HCT116 (cell line): ENCODE measurements around the gene MAP3K5. TPM values are rescaled to one million over a fixed set of nuclear protein-coding genes. Genes with fewer than 3 reads are reported as not detected.

ENCODE experiments used
- ATAC-seq: fragments of 200-7000 bp; cut with Tn5 transposase; 2 replicates; pipeline ENCODE4 v1.9.1; 2020; ENCODE audit warnings: mild to moderate bottlenecking, moderate library complexity
- BruUV-seq: library from RNA; stranded (reverse); fragments of 400-500 nt; replicated peaks from 2 replicates; lab custom pipeline; 2021; lab: Mats Ljungman, UMichigan
- CTCF ChIA-PET: fragments of 300-600 bp; sonication (Branson Sonifier 250); formaldehyde crosslinking; loops from one replicate; lab custom pipeline; 2021; ENCODE audit warnings: antibody characterized with exemption; lab: Charles Lee
- POLR2A ChIA-PET: fragments of 300-600, 350-600 bp; sonication (Branson Sonifier 250); formaldehyde crosslinking; loops from one replicate; lab custom pipeline; 2021; ENCODE audit warnings: antibody characterized with exemption; lab: Charles Lee
- RAD21 ChIA-PET, 2 experiments: fragments of 300-600 bp; sonication (Branson Sonifier 250); formaldehyde crosslinking; loops; one replicate each; lab custom pipeline; 2023; ENCODE audit warnings: low total read pairs in 2 of 2; ENCODE audit not compliant: uncharacterized antibody in 2 of 2, unreplicated experiment in 2 of 2, low non-redundant PET in 1 of 2; lab: Charles Lee
- DNase-seq: peaks from one replicate; pipeline ENCODE4 v3.0.0-alpha.2; 2010; ENCODE audit warnings: low read depth, low spot score
- H2AFZ ChIP-seq: fragments of 200-600 bp; shearing (Covaris generic), sonication (generic); 2 replicates; pipeline ENCODE4 v1.6.1; 2017; ENCODE audit warnings: low read depth, mixed run types, mixed read lengths, antibody characterized with exemption, low read length; ENCODE audit not compliant: poor library complexity, severe bottlenecking
- H3K27ac ChIP-seq: 2 replicates; pipeline ENCODE4 v1.5.1; 2012; ENCODE audit warnings: low read depth, low read length
- H3K27me3 ChIP-seq: fragments of 200-600 bp; sonication (generic); 2 replicates; pipeline ENCODE4 v1.6.1; 2016; ENCODE audit warnings: mixed run types, low read length, mixed read lengths; ENCODE audit not compliant: insufficient read depth
- H3K36me3 ChIP-seq, 2 experiments: fragments of 200-500 bp in 1 of 2; fragments of 200-600 bp in 1 of 2; sonication (Bioruptor generic) in 1 of 2; sonication (generic) in 1 of 2; 2 replicates each; pipeline versions ENCODE4 v1.5.1 to v1.6.1; 2014 to 2016; ENCODE audit warnings: low read length in 2 of 2, inconsistent platforms in 1 of 2, mixed read lengths in 1 of 2, mixed run types in 1 of 2; ENCODE audit not compliant: insufficient read depth in 2 of 2, control insufficient read depth in 1 of 2
- H3K4me1 ChIP-seq, 2 experiments: fragments of 200-600 bp in 1 of 2; sonication (generic) in 1 of 2; 2 replicates each; pipeline versions ENCODE4 v1.5.1 to v1.6.1; 2012 to 2017; ENCODE audit warnings: low read length in 2 of 2, inconsistent platforms in 1 of 2, mild to moderate bottlenecking in 1 of 2, mixed read lengths in 1 of 2, mixed run types in 1 of 2, moderate library complexity in 1 of 2; ENCODE audit not compliant: insufficient read depth in 2 of 2, control insufficient read depth in 1 of 2
- H3K4me2 ChIP-seq: fragments of 200-600 bp; sonication (generic); 2 replicates; pipeline ENCODE4 v1.6.1; 2017; ENCODE audit warnings: mixed run types, low read length, mixed read lengths
- H3K4me3 ChIP-seq, 2 experiments: fragments of 200-600 bp in 1 of 2; sonication (generic) in 1 of 2; replicated peaks in 1 of 2; 2 replicates each; pipeline ENCODE4 v1.5.1; 2011 to 2016; ENCODE audit warnings: low read length in 2 of 2, control low read depth in 1 of 2, low read depth in 1 of 2, mild to moderate bottlenecking in 1 of 2, mixed read lengths in 1 of 2, mixed run types in 1 of 2
- H3K79me2 ChIP-seq: fragments of 200-600 bp; sonication (generic); 2 replicates; pipeline ENCODE4 v1.6.1; 2017; ENCODE audit warnings: mild to moderate bottlenecking, mixed run types, low read length, moderate library complexity, mixed read lengths; ENCODE audit not compliant: insufficient read depth
- H3K9ac ChIP-seq: fragments of 200-600 bp; sonication (generic); 2 replicates; pipeline ENCODE4 v1.6.1; 2016; ENCODE audit warnings: low read length, mixed read lengths
- H3K9me2 ChIP-seq: fragments of 200-600 bp; sonication (generic), shearing (Covaris generic); 2 replicates; pipeline ENCODE4 v1.6.1; 2017; ENCODE audit warnings: mixed run types, mild to moderate bottlenecking, moderate library complexity; ENCODE audit not compliant: insufficient read depth
- H3K9me3 ChIP-seq, 2 experiments: fragments of 200-500 bp in 1 of 2; fragments of 200-600 bp in 1 of 2; sonication (Bioruptor generic) in 1 of 2; sonication (generic) in 1 of 2; 2 replicates each; pipeline ENCODE4 v1.6.1; 2014 to 2017; ENCODE audit warnings: low read length in 2 of 2, mixed read lengths in 2 of 2, inconsistent platforms in 1 of 2, low read depth in 1 of 2, mild to moderate bottlenecking in 1 of 2, mixed run types in 1 of 2, moderate library complexity in 1 of 2; ENCODE audit not compliant: control insufficient read depth in 1 of 2, insufficient read depth in 1 of 2
- H4K20me1 ChIP-seq: fragments of 200-600 bp; sonication (generic), shearing (Covaris generic); 2 replicates; pipeline ENCODE4 v1.6.1; 2017; ENCODE audit warnings: mixed run types, mild to moderate bottlenecking, moderate library complexity; ENCODE audit not compliant: insufficient read depth
- ATF3 ChIP-seq: IDR thresholded peaks from 2 replicates; pipeline ENCODE4 v1.6.1; 2012
- CBX3 ChIP-seq: IDR thresholded peaks from 2 replicates; pipeline ENCODE4 v1.6.1; 2012; ENCODE audit warnings: low read depth
- CEBPB ChIP-seq: IDR thresholded peaks from 2 replicates; pipeline ENCODE4 v1.6.1; 2012; ENCODE audit warnings: low read depth
- CTCF ChIP-seq, 3 experiments: fragments of 200-600 bp in 1 of 3; sonication (generic) in 1 of 3; IDR thresholded peaks in 2 of 3; conservative IDR thresholded peaks in 1 of 3; 2 replicates each; pipeline ENCODE4 v1.5.1; 2012 to 2017; ENCODE audit warnings: low read depth in 2 of 3, low read length in 2 of 3, antibody characterized with exemption in 1 of 3, borderline replicate concordance in 1 of 3, control low read depth in 1 of 3, mild to moderate bottlenecking in 1 of 3, mixed read lengths in 1 of 3, mixed run types in 1 of 3, moderate library complexity in 1 of 3; ENCODE audit not compliant: insufficient read depth in 1 of 3
- EGR1 ChIP-seq: IDR thresholded peaks from 2 replicates; pipeline ENCODE4 v1.6.1; 2012; ENCODE audit warnings: low read depth
- ELF1 ChIP-seq: IDR thresholded peaks from 2 replicates; pipeline ENCODE4 v1.6.1; 2012; ENCODE audit warnings: low read depth, borderline replicate concordance
- EZH2 ChIP-seq: fragments of 200-600 bp; sonication (generic); IDR thresholded peaks from 2 replicates; pipeline ENCODE4 v1.6.1; 2017; ENCODE audit warnings: antibody characterized with exemption, mixed run types
- EZH2phosphoT487 ChIP-seq: fragments of 200-600 bp; IDR thresholded peaks from 2 replicates; pipeline ENCODE4 v1.6.1; 2018; ENCODE audit warnings: antibody characterized with exemption, borderline replicate concordance
- FOSL1 ChIP-seq: IDR thresholded peaks from 2 replicates; pipeline ENCODE4 v1.6.1; 2012; ENCODE audit warnings: low read depth
- POLR2A ChIP-seq: IDR thresholded peaks from 2 replicates; pipeline ENCODE4 v1.7.0; 2011; ENCODE audit warnings: borderline replicate concordance; ENCODE audit not compliant: insufficient read depth, insufficient read length; ENCODE audit errors: extremely low read depth
- POLR2AphosphoS5 ChIP-seq: IDR thresholded peaks from 2 replicates; pipeline ENCODE4 v1.6.1; 2011; ENCODE audit warnings: mild to moderate bottlenecking, low read depth, low read length, moderate library complexity
- RAD21 ChIP-seq: IDR thresholded peaks from 2 replicates; pipeline ENCODE4 v1.6.1; 2012; ENCODE audit warnings: low read depth, mild to moderate bottlenecking
- SIN3A ChIP-seq: IDR thresholded peaks from 2 replicates; pipeline ENCODE4 v1.6.1; 2012; ENCODE audit warnings: low read depth
- SRF ChIP-seq: IDR thresholded peaks from 2 replicates; pipeline ENCODE4 v1.6.1; 2012; ENCODE audit warnings: low read depth
- TCF7L2 ChIP-seq: IDR thresholded peaks from 2 replicates; pipeline ENCODE4 v1.7.0; 2011; ENCODE audit warnings: borderline replicate concordance, inconsistent platforms; ENCODE audit not compliant: insufficient read depth, insufficient read length; ENCODE audit errors: extremely low read depth
- ZBTB33 ChIP-seq: IDR thresholded peaks from 2 replicates; pipeline ENCODE4 v1.6.1; 2011; ENCODE audit warnings: mild to moderate bottlenecking, low read length, moderate library complexity; ENCODE audit not compliant: insufficient replicate concordance; ENCODE audit errors: extremely low read depth
- ZFX ChIP-seq: fragments of 450-650 bp; IDR thresholded peaks from 2 replicates; pipeline ENCODE4 v1.6.1; 2017
- intact Hi-C: fragments of 100-400 bp; cut with micrococcal nuclease; formaldehyde crosslinking; loops from 2 replicates; pipeline ENCODE4 v1.10.0; 2022
- total RNA-seq: library from RNA; stranded (reverse); gene quantifications from one replicate; pipeline ENCODE4 v1.2.1, GENCODE V29; 2021; ENCODE audit not compliant: unreplicated experiment

The MAP3K5 gene
- total RNA-seq, 1 experiment from 2014 or later: 11.8 TPM

- Histone ChIP-seq H4K20me1 (no peaks in the 10 kb centered on the region), H3K36me3 (no peaks in the 10 kb centered on the region), H3K4me2 (no peak overlapping the region), H3K4me3 (no peak overlapping the region), H3K4me1 (peaks cover 0 to under 1% of the 10 kb centered on the region in 2 experiments; a peak in 2 of 4 replicates), H3K79me2 (no peaks in the 10 kb centered on the region), H3K9ac (no peak overlapping the region), H3K27ac (no peak overlapping the region), H2AFZ (no peak overlapping the region), H3K27me3 (no peaks in the 10 kb centered on the region), H3K9me2 (no peaks in the 10 kb centered on the region), H3K9me3 (no peaks in the 10 kb centered on the region)
- DNase-seq (no peak), ATAC-seq (no peak)
- POLR2A ChIA-PET: no interaction called here
- CTCF ChIA-PET: no interaction called here
- RAD21 ChIA-PET: no interaction called here
- intact Hi-C loops: no loop called here
- no peak for TF ChIP-seq CBX3
- no peak for TF ChIP-seq SIN3A
- TF ChIP-seq SRF: no peak
- BruUV-seq: no TSS peak
Measured at GRCh38 chr6:136599329-136600011, 192.8 kb downstream of the MAP3K5 start.

GRCh38 chr6:136598048-136598447 lies 194.2 kb downstream of the MAP3K5 start:
- H3K4me2 ChIP-seq: no peak overlapping the region
- H2AFZ ChIP-seq: no peak overlapping the region
- H3K9ac ChIP-seq: no peak overlapping the region
- CTCF ChIA-PET: no interaction called here
- intact Hi-C loops: no loop called here
- RAD21 ChIA-PET: no interaction called here
- H4K20me1 ChIP-seq: no peaks in the 10 kb centered on the region
- H3K36me3 ChIP-seq: no peaks in the 10 kb centered on the region
- no peaks in the 10 kb centered on the region for H3K9me2 ChIP-seq
- H3K27me3 ChIP-seq: no peaks in the 10 kb centered on the region
- ATAC-seq (no peak), DNase-seq (no peak)
- H3K79me2 ChIP-seq: no peaks in the 10 kb centered on the region
- peaks cover 0 to 10% of the 10 kb centered on the region in 2 experiments; a peak in 2 of 4 replicates for H3K4me1 ChIP-seq
- no peak for TF ChIP-seq RAD21
- TF ChIP-seq EZH2phosphoT487: no peak
- TF ChIP-seq EZH2: no peak
- TF ChIP-seq ATF3: no peak
- TF ChIP-seq POLR2AphosphoS5: no peak
- no peak for TF ChIP-seq SIN3A
- TF ChIP-seq POLR2A: no peak
- no peak for TF ChIP-seq ZBTB33
- no peak for TF ChIP-seq CEBPB
- no peak for TF ChIP-seq ZFX
- no peak for TF ChIP-seq FOSL1
- no peak for TF ChIP-seq CTCF (IDR thresholded peaks at IDR 0.05 in 2 of 3, conservative IDR thresholded peaks at IDR 0.05 in 1 of 3; ENCODE audit: borderline replicate concordance in 1 of 3, insufficient read depth in 1 of 3, low read depth in 2 of 3, low read length in 2 of 3)
- TF ChIP-seq ELF1: no peak
- no peak for TF ChIP-seq TCF7L2
- no peak for TF ChIP-seq EGR1
- TF ChIP-seq SRF: no peak
- no TSS peak for BruUV-seq
- H3K9me3 ChIP-seq: no peaks in the 10 kb centered on the region
- POLR2A ChIA-PET: no interaction called here
- no peak overlapping the region for H3K4me3 ChIP-seq
- H3K27ac ChIP-seq: no peak overlapping the region
